ENCODE measurements around the gene NTMT1. TPM values are rescaled to one million over a fixed set of nuclear protein-coding genes. Genes with fewer than 3 reads are reported as not detected.

NTMT1 gene
- total RNA-seq, 1 experiment from 2014 or later: 22.4 TPM

DNA sequence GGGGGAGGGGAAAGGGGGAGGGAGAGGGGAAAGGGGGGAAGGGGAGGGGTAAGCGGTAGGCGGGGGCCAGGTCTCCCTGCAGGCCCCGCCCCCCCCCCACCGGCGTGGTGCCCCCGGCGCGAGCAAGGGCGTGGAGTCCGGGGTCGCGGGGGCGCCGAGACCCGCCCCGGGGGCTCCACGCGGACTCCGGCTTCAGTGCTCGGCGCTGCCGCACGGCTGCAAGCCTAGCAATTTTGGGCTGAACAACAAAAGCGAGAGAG, 15.8 kb upstream of the NTMT1 start:
- H2AFZ ChIP-seq (ENCODE audit: low read length): peak overlapping the region; percentile 94
- DNase-seq: no peak
- H3K9ac ChIP-seq (ENCODE audit: low read length): peak overlapping the region; percentile 68
- H3K79me2 ChIP-seq (ENCODE audit: low read length): no peaks in the 10 kb centered on the region
- H3K27me3 ChIP-seq (ENCODE audit: low read length): no peaks in the 10 kb centered on the region
- H3K36me3 ChIP-seq (ENCODE audit: insufficient read depth, low read length): no peaks in the 10 kb centered on the region
- H4K20me1 ChIP-seq (ENCODE audit: insufficient read depth, low read depth, low read length): no peaks in the 10 kb centered on the region; the same call in 1 of the 2 replicates
- peaks cover 13% of the 10 kb centered on the region for H3K4me1 ChIP-seq (ENCODE audit: low read length)
- H3K4me2 ChIP-seq (ENCODE audit: low read depth, low read length, poor library complexity, severe bottlenecking): peak overlapping the region; percentile 88
- H3K4me3 ChIP-seq (ENCODE audit: low read length): peak overlapping the region; percentile 74
- H3K9me2 ChIP-seq (replicated peaks; ENCODE audit: insufficient read depth, low read length): no peaks in the 10 kb centered on the region
- H3K27ac ChIP-seq (ENCODE audit: low read length): no peak overlapping the region
- no peaks in the 10 kb centered on the region for H3K9me3 ChIP-seq (ENCODE audit: low read length)

DNA sequence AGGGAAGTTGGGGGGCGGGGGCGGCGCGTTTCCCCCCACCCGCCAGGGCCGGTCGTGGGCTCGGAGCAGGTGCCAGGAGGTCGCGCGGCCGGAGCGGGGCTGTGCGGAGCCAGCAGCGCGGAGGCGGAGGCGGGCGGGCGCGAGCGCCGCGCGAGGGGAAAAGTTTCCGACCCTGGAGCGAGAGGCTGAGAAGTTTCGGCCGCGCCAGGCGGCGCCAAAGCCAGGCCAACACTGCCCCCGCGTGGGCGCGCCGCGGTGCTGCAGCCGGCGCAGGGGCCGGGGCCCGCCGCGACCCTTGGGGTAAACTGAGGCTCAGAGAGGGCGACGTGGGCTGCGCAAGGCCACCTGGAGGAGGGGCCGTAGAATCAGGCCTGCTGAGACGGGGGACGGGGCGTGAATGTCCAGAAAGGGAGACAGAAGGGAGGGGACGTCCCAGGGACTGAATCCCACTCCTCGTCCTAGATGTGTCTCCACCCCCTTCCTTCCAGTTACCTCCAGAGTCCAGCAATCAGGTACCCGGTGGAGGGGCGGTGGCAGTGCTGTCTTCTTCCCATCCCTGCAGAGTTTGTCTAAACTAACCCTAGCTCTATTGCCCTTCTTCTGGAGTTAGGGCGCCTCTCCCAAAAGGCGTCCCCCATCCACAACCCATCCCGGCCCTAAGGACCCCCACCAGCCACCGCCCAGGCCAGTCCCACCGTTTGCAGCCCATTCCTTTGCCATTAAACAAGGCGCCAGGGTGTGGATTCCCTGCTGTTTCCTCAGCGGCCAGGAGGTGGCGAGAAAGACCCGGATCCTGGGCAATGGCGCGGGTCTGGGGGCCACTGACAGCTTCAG, 15.3 kb upstream of the NTMT1 start:
- Histone ChIP-seq H3K27me3 (ENCODE audit: low read length) (no peaks in the 10 kb centered on the region), H2AFZ (ENCODE audit: low read length) (peak overlapping the region; percentile 94), H3K4me1 (ENCODE audit: low read length) (peaks cover 13% of the 10 kb centered on the region), H3K9ac (ENCODE audit: low read length) (peak overlapping the region; percentile 68), H3K27ac (ENCODE audit: low read length) (no peak overlapping the region), H3K79me2 (ENCODE audit: low read length) (no peaks in the 10 kb centered on the region), H3K9me3 (ENCODE audit: low read length) (no peaks in the 10 kb centered on the region), H3K36me3 (ENCODE audit: insufficient read depth, low read length) (no peaks in the 10 kb centered on the region), H3K4me3 (ENCODE audit: low read length) (peak overlapping the region; percentile 74), H3K4me2 (ENCODE audit: low read depth, low read length, poor library complexity, severe bottlenecking) (peak overlapping the region; percentile 88), H4K20me1 (ENCODE audit: insufficient read depth, low read depth, low read length) (no peaks in the 10 kb centered on the region; the same call in 1 of the 2 replicates), H3K9me2 (replicated peaks; ENCODE audit: insufficient read depth, low read length) (no peaks in the 10 kb centered on the region)
- DNase-seq: peak; percentile 82

DNA sequence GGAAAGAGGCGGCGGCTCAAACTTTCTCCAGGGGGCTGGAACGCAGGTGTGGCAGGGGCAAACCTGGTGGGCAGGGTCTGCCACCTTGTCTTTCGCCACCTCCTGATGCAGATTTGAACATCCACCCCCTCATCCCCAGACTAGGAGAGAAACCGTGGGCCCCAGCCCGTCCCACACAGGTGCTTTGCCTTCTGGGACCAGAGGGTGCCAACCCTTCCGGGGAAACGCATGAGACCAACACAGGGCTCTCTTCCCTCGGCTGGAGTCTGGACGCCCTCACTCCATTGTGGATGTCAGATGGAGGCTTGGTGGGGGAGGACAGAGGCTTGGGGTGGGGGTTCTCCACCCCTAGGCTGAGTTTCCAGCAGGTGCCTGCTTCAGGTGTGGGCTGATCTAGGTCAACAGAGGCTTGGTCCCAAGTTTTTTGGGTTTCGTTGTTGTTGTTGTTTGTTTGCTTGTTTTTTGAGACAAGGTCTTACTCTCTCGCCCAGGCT, 14.6 kb upstream of the NTMT1 start:
- no peaks in the 10 kb centered on the region; the same call in 1 of the 2 replicates for H4K20me1 ChIP-seq (ENCODE audit: insufficient read depth, low read depth, low read length)
- DNase-seq: peak; percentile 15
- no peak overlapping the region for H3K9ac ChIP-seq (ENCODE audit: low read length)

DNA sequence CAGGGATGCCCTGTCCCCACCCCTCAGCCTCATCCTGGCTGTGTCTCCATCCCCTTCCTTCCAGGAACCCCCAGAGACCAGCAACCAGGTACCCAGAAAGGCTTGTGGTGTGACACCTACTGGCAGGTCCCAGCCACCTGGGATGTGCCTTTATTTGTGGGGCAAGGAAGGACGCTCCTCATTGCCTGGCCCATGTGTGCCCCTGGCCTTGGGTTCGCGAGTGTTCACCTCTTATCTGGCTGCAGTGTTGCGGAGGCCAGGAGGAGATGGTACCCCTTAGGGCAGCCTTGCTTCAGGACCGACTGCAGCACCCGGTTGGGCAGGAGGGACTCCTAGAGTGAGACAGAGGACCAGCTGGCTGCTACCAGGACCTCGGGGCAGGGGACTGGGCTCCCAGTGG, 13.8 kb upstream of the NTMT1 start:
- no peaks in the 10 kb centered on the region for H3K27me3 ChIP-seq (ENCODE audit: low read length)
- no peaks in the 10 kb centered on the region; the same call in 1 of the 2 replicates for H4K20me1 ChIP-seq (ENCODE audit: insufficient read depth, low read depth, low read length)
- H3K9ac ChIP-seq (ENCODE audit: low read length): no peak overlapping the region
- H3K36me3 ChIP-seq (ENCODE audit: insufficient read depth, low read length): no peaks in the 10 kb centered on the region
- H3K9me2 ChIP-seq (replicated peaks; ENCODE audit: insufficient read depth, low read length): no peaks in the 10 kb centered on the region
- H2AFZ ChIP-seq (ENCODE audit: low read length): no peak overlapping the region
- peaks cover 13% of the 10 kb centered on the region for H3K4me1 ChIP-seq (ENCODE audit: low read length)
- H3K27ac ChIP-seq (ENCODE audit: low read length): no peak overlapping the region
- no peaks in the 10 kb centered on the region for H3K79me2 ChIP-seq (ENCODE audit: low read length)
- no peaks in the 10 kb centered on the region for H3K9me3 ChIP-seq (ENCODE audit: low read length)
- H3K4me2 ChIP-seq (ENCODE audit: low read depth, low read length, poor library complexity, severe bottlenecking): no peak overlapping the region
- no peak overlapping the region for H3K4me3 ChIP-seq (ENCODE audit: low read length)
- peak; percentile 45 for DNase-seq

More for the DNA sequence above, 14.6 kb upstream of the NTMT1 start:
- peaks cover 13% of the 10 kb centered on the region for H3K4me1 ChIP-seq (ENCODE audit: low read length)
- no peaks in the 10 kb centered on the region for H3K27me3 ChIP-seq (ENCODE audit: low read length)
- H3K9me3 ChIP-seq (ENCODE audit: low read length): no peaks in the 10 kb centered on the region
- no peaks in the 10 kb centered on the region for H3K79me2 ChIP-seq (ENCODE audit: low read length)
- no peak overlapping the region for H2AFZ ChIP-seq (ENCODE audit: low read length)
- H3K27ac ChIP-seq (ENCODE audit: low read length): no peak overlapping the region
- no peaks in the 10 kb centered on the region for H3K36me3 ChIP-seq (ENCODE audit: insufficient read depth, low read length)
- H3K4me3 ChIP-seq (ENCODE audit: low read length): no peak overlapping the region
- H3K9me2 ChIP-seq (replicated peaks; ENCODE audit: insufficient read depth, low read length): no peaks in the 10 kb centered on the region
- H3K4me2 ChIP-seq (ENCODE audit: low read depth, low read length, poor library complexity, severe bottlenecking): no peak overlapping the region

DNA sequence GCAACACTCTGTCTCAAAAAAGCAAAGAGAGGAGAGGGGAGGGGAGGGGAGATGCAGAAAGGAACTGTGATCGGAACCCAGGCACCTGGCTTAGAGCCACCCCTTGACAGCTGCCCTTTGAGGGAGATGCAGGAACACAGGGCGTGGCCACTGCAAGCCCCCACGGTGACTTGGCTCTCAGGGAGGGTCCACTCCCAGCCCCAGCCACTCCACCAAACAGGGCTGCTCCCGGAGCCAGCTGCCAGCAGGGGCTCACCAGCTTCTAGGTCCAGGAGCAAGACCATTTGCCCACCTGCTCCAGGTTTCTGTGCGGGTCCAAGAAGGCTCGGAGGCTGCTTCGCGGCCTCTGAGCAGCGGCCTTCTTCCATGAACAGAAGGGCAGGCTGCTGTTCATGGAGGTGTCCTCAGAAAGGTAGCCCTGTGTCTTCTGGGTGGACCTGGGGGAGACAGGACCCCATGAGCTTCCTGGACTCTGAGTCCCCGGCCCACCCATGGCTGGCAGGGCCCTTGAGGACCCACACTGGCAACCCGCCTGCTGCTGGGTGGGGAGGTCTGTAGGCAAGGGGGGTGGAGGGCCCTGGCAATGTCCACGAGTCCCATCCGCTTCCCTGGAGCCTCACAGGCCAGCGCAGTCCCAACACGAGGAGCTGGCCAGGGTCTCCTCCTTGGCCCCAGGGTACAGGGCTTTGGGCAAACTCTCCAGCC, 13.0 kb upstream of the NTMT1 start:
- Histone ChIP-seq H3K27ac (ENCODE audit: low read length) (no peak overlapping the region), H3K4me2 (ENCODE audit: low read depth, low read length, poor library complexity, severe bottlenecking) (no peak overlapping the region), H3K4me1 (ENCODE audit: low read length) (peaks cover 13% of the 10 kb centered on the region), H3K79me2 (ENCODE audit: low read length) (no peaks in the 10 kb centered on the region), H3K36me3 (ENCODE audit: insufficient read depth, low read length) (no peaks in the 10 kb centered on the region), H4K20me1 (ENCODE audit: insufficient read depth, low read depth, low read length) (no peaks in the 10 kb centered on the region; the same call in 1 of the 2 replicates), H3K27me3 (ENCODE audit: low read length) (no peaks in the 10 kb centered on the region), H3K9me2 (replicated peaks; ENCODE audit: insufficient read depth, low read length) (no peaks in the 10 kb centered on the region), H2AFZ (ENCODE audit: low read length) (no peak overlapping the region), H3K9ac (ENCODE audit: low read length) (no peak overlapping the region), H3K4me3 (ENCODE audit: low read length) (no peak overlapping the region), H3K9me3 (ENCODE audit: low read length) (no peaks in the 10 kb centered on the region)
- no peak for DNase-seq

DNA sequence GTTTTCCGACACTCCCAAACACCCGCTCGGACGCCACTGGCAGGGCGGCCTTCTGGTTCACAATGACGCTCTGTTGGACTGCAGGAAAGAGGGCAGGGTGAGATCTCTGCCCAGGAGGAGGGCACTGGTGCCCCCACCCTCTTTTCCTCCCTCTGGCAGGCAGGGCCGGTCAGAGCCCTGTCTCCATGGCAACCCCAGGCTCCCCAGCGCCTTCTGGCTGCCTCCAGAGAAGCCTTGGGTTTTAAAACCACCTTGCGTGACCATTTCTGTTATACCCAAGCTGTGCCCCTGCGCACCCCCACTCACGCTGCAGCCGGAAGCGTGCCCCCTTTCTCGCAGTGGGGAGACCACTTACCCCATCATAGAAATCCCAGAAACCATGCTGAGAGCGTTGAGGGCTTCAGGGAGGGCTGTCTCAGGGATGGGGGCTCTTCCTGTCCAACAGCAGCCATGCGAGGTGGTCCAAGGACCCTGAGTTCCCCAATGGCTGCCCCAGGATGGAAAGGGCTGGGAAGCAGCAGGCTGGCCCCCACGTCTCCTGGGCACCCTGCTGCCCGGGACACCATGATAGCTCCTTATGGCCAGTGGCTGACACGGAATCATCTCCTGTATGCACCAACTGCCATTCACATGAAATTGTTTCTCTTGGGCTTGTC, 12.3 kb upstream of the NTMT1 start:
- no peaks in the 10 kb centered on the region for H3K9me2 ChIP-seq (replicated peaks; ENCODE audit: insufficient read depth, low read length)
- no peaks in the 10 kb centered on the region; the same call in 1 of the 2 replicates for H4K20me1 ChIP-seq (ENCODE audit: insufficient read depth, low read depth, low read length)
- H3K36me3 ChIP-seq (ENCODE audit: insufficient read depth, low read length): no peaks in the 10 kb centered on the region
- no peak overlapping the region for H3K4me2 ChIP-seq (ENCODE audit: low read depth, low read length, poor library complexity, severe bottlenecking)
- H3K27me3 ChIP-seq (ENCODE audit: low read length): no peaks in the 10 kb centered on the region
- no peaks in the 10 kb centered on the region for H3K79me2 ChIP-seq (ENCODE audit: low read length)
- no peak overlapping the region for H3K4me3 ChIP-seq (ENCODE audit: low read length)
- no peaks in the 10 kb centered on the region for H3K9me3 ChIP-seq (ENCODE audit: low read length)
- H3K4me1 ChIP-seq (ENCODE audit: low read length): peaks cover 13% of the 10 kb centered on the region
- no peak overlapping the region for H2AFZ ChIP-seq (ENCODE audit: low read length)
- no peak for DNase-seq
- no peak overlapping the region for H3K27ac ChIP-seq (ENCODE audit: low read length)
- no peak overlapping the region for H3K9ac ChIP-seq (ENCODE audit: low read length)

DNA sequence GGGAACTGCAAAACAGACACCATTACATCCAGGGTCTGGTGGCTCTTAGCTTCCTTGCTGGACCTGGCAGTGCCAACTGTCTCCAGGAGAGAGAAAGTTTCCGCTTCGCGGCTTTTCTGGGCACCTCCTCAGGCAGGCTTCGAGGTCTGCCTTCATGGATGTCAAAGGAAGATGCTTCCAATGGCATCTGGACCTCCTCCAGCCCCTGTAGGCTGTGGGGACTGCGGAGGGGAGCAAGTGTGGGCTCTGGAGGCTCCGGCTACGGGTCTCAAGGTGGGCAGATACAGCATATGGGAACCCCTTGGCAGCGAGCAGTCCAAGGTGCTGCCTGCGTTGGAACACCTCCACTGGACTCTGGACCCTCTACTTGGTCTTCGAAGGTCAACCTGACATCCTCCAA, 11.0 kb upstream of the NTMT1 start:
- H3K27me3 ChIP-seq (ENCODE audit: low read length): no peaks in the 10 kb centered on the region
- H4K20me1 ChIP-seq (ENCODE audit: insufficient read depth, low read depth, low read length): no peaks in the 10 kb centered on the region; the same call in 1 of the 2 replicates
- H3K9ac ChIP-seq (ENCODE audit: low read length): no peak overlapping the region
- no peaks in the 10 kb centered on the region for H3K79me2 ChIP-seq (ENCODE audit: low read length)
- no peak overlapping the region for H3K27ac ChIP-seq (ENCODE audit: low read length)
- no peaks in the 10 kb centered on the region for H3K36me3 ChIP-seq (ENCODE audit: insufficient read depth, low read length)
- no peak for DNase-seq
- no peaks in the 10 kb centered on the region for H3K9me3 ChIP-seq (ENCODE audit: low read length)
- no peak overlapping the region for H3K4me2 ChIP-seq (ENCODE audit: low read depth, low read length, poor library complexity, severe bottlenecking)
- H3K4me3 ChIP-seq (ENCODE audit: low read length): no peak overlapping the region
- H2AFZ ChIP-seq (ENCODE audit: low read length): no peak overlapping the region
- H3K9me2 ChIP-seq (replicated peaks; ENCODE audit: insufficient read depth, low read length): no peaks in the 10 kb centered on the region
- H3K4me1 ChIP-seq (ENCODE audit: low read length): peaks cover 9% of the 10 kb centered on the region

Data from Karpas-422 (cell line).